BJ (cell line): ENCODE data around the gene WDFY1. TPM values are rescaled to one million over a fixed set of nuclear protein-coding genes. Genes with fewer than 3 reads are reported as not detected.

ENCODE experiments used
- CTCF ChIA-PET: fragments of 350-600 bp; formaldehyde crosslinking; extraction: SDS; loops from one replicate; lab custom pipeline; 2021; ENCODE audit warnings: antibody characterized with exemption, inconsistent platforms; lab: Yijun Ruan, JAX
- POLR2A ChIA-PET: fragments of 300-600 bp; sonication (Branson Sonifier 250); formaldehyde crosslinking; extraction: SDS; loops from one replicate; lab custom pipeline; 2021; ENCODE audit warnings: antibody characterized with exemption; lab: Charles Lee
- DNase-seq: peaks from one replicate; pipeline ENCODE4 v3.0.0-alpha.2; 2011; ENCODE audit warnings: low read depth
- H3K27me3 ChIP-seq: 2 replicates; pipeline ENCODE4 v1.6.0; 2011; ENCODE audit warnings: low read length; ENCODE audit not compliant: control insufficient read depth, insufficient read depth
- H3K36me3 ChIP-seq: 2 replicates; pipeline ENCODE4 v1.5.1; 2011; ENCODE audit warnings: low read length; ENCODE audit not compliant: control insufficient read depth, insufficient read depth
- H3K4me3 ChIP-seq: 2 replicates; pipeline ENCODE4 v1.5.1; 2011; ENCODE audit warnings: low read depth, mild to moderate bottlenecking, control low read depth, low read length
- polyA plus RNA-seq: library from polyadenylated mRNA; depleted of rRNA; stranded (reverse); fragments of >200 nt; gene quantifications from 2 replicates; pipeline ENCODE4 v1.2.3, GENCODE V29; 2011
- TF ChIP-seq, protein P1 (sequence below): IDR thresholded peaks from 2 replicates; pipeline ENCODE4 v1.5.1; 2011; ENCODE audit warnings: low read depth, mild to moderate bottlenecking, control low read depth, inconsistent platforms, low read length, moderate library complexity; ENCODE audit not compliant: insufficient read depth

WDFY1 gene
- polyA plus RNA-seq, 1 experiment = 90.6 TPM

- TF ChIP-seq, protein P1, sequence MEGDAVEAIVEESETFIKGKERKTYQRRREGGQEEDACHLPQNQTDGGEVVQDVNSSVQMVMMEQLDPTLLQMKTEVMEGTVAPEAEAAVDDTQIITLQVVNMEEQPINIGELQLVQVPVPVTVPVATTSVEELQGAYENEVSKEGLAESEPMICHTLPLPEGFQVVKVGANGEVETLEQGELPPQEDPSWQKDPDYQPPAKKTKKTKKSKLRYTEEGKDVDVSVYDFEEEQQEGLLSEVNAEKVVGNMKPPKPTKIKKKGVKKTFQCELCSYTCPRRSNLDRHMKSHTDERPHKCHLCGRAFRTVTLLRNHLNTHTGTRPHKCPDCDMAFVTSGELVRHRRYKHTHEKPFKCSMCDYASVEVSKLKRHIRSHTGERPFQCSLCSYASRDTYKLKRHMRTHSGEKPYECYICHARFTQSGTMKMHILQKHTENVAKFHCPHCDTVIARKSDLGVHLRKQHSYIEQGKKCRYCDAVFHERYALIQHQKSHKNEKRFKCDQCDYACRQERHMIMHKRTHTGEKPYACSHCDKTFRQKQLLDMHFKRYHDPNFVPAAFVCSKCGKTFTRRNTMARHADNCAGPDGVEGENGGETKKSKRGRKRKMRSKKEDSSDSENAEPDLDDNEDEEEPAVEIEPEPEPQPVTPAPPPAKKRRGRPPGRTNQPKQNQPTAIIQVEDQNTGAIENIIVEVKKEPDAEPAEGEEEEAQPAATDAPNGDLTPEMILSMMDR = no peak
- Histone ChIP-seq H3K4me3 (no peak overlapping the region), H3K36me3 (peaks cover 3% of the 10 kb centered on the region; the same call in 1 of the 2 replicates), H3K27me3 (no peaks in the 10 kb centered on the region)
- DNase-seq = no peak
- ChIA-PET POLR2A (no interaction called here), CTCF (interaction anchor here (0.6 to 1.2 kb wide), 2 partner anchors 12 to 15 kb away, joined by 3 read pairs; no protein-coding TSS in a partner anchor)
Observed at GRCh38 chr2:223908304-223908998, 36.7 kb downstream of the WDFY1 start.

GRCh38 chr2:223905996-223906395, 39.1 kb downstream of the WDFY1 start:
- CTCF ChIA-PET = interaction anchor here (0.7 kb wide), 1 partner anchor 25 kb away, joined by 4 read pairs; no protein-coding TSS in a partner anchor
- H3K36me3 ChIP-seq = peaks cover 7% of the 10 kb centered on the region
- TF ChIP-seq, protein P1 = no peak
- H3K4me3 ChIP-seq = no peak overlapping the region
- POLR2A ChIA-PET = no interaction called here
- no peaks in the 10 kb centered on the region for H3K27me3 ChIP-seq
- DNase-seq = no peak

GRCh38 chr2:223901854-223902253, 43.3 kb downstream of the WDFY1 start:
- H3K36me3 ChIP-seq = peaks cover 7% of the 10 kb centered on the region
- CTCF ChIA-PET = no interaction called here
- no peak overlapping the region for H3K4me3 ChIP-seq
- POLR2A ChIA-PET = no interaction called here
- TF ChIP-seq, protein P1 = no peak
- H3K27me3 ChIP-seq = no peaks in the 10 kb centered on the region
- DNase-seq = no peak

DNA sequence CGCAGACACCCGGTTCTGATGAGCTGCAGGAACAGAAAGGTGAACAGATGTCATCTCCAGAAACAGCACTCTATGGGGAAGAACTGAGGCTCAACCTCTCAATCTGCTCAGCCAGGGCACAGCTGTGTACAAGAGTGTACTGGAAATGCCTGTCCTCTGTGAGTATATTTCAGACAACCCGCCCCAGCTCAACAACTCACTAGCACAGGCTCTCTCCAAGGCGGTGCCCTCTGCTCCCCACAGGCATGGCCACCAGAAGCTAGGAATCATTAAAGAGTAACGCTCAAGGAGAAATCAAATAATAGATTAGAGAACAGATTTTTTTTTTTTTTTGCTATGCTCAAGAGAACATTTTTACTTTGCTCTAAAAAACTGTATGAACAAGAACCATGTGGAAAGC, 43.8 kb downstream of the WDFY1 start:
- POLR2A ChIA-PET = no interaction called here
- CTCF ChIA-PET = no interaction called here
- DNase-seq = no peak
- H3K36me3 ChIP-seq = peaks cover 7% of the 10 kb centered on the region
- TF ChIP-seq, protein P1 = no peak
- no peaks in the 10 kb centered on the region for H3K27me3 ChIP-seq
- H3K4me3 ChIP-seq = no peak overlapping the region

DNA sequence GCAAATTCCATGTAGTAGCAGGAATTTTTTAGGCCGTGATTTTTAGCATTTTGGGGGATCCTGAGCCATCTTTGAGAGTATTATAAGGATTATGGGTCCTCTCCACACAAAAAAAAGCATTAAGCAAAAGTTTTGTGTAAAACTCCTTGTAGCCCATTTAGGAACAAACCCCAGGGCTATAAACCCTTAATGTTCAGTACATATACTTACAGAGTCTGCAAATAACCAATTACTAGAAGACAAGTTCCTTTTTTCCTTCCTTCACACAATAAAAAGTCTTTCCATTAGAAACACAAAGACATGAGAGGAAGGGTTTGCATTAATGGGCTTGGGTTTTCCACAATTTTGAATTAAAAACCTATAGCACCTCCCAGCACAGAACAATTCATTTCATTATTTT, 44.6 kb downstream of the WDFY1 start:
- no peak for DNase-seq
- ChIA-PET POLR2A (no interaction called here), CTCF (no interaction called here)
- Histone ChIP-seq H3K36me3 (peaks cover 7% of the 10 kb centered on the region), H3K4me3 (no peak overlapping the region), H3K27me3 (no peaks in the 10 kb centered on the region)
- TF ChIP-seq, protein P1 = no peak
